ENCODE data around the gene TTLL5.

The TTLL5 gene

DNA sequence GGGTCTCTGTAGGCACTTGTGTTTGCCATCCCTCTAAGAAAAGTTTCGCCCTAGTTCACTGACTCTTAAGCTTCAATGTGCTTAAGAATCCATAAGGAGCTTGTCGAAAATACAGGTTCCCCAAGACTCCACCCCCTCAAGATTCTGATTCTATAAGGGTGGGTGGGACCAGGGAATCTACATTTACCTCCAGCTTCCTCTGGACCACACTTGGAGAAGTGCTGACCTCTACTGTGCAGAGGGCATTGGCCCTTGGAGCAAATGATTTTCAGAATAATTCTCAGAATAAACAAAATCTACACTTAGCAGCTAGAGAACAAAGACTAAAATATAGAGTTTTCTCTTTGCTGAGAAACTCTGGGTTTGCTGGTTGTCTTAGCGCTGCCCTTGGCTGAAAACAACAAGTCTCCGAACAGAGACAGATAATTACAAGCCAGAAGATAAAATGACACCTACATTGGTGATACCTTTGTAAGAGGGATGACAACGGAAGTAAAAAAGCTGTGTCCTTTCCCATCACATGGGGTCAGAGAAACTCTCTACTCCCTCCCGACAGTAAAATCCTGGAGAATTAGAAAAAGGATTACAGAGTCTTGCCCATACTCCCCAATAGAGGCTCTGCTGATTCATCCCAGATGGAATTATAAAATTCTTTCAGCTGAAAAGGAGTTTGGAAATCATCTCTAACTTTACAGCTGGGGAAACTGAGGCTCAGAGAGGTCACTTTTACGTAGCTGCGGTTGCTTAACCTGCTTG lies 316.0 kb downstream of the TTLL5 start:
- H3K27ac ChIP-seq, result no peak overlapping the region
- DNase-seq (ENCODE audit: low read depth, low spot score), result no peak

DNA sequence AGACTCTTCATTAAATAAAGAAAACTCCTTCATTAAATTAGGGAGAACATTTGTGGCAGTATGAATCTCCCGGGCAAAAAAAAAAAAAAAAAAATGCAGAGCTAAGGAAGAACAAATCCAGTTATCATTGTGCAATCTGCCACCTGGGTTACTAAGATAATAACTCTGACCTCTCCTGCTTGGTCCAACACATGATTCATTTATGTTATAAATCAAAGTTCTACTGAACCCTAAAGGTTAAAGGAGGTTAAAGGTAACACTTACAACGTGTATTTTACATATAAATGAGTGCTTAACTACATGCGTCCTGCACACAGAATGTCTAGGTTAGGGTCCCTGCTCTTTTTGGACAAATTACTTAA lies 316.5 kb downstream of the TTLL5 start:
- H3K27ac ChIP-seq, result no peak overlapping the region

DNA sequence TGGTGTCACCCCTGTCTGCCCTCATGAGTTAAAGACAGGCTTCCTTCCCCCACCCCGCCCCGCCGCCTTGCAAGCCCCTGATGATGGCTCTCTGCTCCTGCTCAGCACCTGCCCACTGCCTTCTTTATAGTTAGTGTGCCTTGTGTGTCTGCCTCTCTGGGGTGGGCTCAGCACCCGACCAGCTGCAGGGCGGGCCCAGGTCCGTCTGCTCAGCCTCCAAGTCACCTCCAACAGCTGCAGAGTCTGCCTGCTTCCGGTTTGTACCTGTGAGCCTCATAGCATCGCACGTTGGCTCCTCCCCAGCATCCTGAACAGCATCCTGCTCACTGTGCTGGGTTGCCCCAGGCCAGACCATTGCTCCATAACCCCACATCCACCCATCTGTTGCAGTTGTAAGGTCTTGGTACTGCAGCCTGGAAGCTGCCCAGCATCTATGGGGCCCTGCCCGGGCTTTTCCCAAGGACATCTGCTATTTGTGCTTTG lies 317.2 kb downstream of the TTLL5 start:
- no peak overlapping the region for H3K27ac ChIP-seq
- no peak for DNase-seq (ENCODE audit: low read depth, low spot score)

More for the DNA sequence above, 316.5 kb downstream of the TTLL5 start:
- DNase-seq (ENCODE audit: low read depth, low spot score), result no peak

DNA sequence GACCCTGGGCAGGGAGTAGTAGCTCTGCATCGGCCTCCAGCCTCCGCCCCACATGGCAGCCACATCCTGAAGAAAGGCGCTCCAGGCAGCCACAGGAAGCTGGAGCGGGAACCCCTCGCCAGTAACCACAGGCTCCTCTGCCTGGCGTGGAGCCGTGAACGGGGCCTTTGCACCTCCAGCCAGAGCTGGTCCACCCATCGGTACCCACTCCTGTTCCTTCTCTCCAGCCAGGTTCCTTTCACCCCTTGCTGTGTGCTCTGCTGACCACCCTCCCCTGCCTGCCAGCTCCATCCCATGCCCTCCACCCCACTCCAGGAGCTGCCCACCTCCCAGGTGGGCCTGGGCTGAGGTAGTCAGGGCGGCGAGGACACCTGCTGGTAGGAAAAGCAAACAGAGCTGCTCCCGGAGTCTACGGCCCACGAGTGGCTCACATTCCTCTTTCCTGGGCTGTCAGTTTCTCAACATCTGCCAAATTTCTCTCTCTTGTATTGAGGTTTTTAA lies 318.1 kb downstream of the TTLL5 start:
- DNase-seq (ENCODE audit: low read depth, low spot score), result no peak
- no peak overlapping the region for H3K27ac ChIP-seq

DNA sequence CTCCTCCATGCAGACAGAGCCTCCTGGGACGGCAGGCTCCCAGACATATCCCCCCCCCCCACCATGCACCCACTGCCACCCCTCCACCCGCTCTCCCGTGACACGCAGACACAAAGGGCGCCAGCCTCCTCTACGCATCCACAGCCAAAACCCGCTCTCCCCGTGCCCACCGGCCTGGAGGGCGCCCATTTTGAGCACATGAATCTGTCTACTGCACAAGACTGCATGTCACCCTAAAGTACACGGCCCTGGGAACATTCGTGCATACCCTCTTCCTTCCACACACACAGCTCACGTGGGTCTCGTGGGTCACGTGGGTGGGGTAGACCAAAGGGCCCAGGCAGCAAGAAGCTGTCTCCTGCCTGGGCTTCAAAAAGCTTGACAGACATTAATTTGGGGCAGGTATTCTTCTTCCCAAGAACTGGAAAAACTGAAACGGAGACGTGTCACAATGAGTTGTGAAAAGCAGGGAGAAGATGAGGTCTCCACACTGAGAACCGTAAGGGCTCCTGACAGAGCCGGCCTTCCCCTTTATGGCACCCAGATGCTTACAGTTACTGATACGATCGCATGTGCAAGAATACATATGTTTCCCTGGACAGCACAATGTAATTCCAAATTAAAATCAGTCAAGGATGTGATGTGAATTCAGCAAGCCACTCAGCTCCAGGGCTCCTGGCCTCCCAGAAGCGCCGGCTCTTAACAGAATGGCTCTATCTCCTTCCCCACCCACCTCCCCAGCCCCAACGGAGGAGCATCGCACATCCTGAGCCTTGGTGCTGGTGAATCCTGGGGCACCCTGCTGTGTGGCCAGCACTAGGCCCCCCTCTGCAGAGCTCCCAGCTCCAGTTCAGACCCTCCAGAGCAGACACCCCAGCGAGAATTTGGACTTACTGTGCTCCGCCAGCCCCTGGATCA lies 318.9 kb downstream of the TTLL5 start:
- no peak overlapping the region for H3K27ac ChIP-seq
- no peak for DNase-seq (ENCODE audit: low read depth, low spot score)

DNA sequence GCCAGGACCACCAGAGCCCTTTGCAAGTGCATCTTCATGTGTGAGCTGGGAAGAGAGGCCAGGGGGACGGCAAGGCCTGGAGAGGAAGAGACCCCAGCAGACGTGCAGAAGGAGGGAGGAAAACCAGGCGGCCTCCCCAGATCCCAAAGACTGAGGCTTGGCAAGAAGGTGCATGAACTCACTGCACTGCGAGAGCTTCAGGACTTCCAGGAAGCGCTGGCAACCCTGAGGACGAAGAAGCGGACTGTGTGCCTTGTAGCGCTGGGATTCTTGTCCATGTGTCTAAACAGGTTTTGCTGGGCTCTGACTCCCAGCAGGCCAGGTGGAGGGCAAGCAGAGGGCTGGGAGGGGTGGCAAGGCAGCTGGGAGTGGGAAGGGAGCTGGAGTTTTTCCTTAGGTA lies 319.8 kb downstream of the TTLL5 start:
- no peak overlapping the region for H3K27ac ChIP-seq

DNA sequence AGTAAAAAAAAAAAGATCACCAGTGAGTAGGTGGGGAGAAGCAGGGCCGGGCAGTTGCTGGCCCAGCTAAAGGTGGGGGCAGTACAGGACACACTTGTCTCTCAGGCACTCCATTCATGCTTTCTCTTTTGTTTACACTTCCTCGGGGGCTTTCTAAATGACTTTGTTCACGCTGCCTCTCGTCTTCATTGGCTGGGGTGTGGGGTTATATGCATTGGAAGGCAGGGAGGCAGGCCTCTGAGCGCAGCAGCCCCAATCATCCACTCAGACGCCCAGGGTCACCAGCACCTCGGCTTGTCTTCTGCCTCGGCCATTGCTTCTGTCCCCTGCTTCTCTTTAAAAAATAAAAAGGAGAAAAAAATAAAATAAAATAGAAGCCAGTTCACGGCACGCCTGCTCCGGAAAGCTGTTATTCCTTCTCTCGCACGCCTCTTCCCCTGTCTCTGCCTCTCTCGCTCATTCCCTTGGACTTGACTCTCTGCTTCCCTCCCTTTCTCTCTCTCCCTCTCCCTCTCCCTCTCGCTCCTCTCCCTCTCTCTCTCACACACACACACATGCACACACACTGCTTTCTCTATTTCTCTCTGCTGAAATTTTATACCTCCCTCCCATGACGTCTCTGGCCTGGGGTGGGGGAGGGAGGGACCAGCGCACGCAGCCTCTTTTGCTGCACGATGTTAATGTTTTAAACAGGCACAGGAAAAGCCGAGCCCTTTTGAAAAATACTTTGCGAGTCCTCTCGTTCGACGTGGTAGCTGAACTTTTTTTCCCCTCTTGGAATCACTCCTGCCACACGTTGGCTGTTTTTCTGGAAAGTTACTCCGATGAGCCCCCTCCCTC lies 320.6 kb downstream of the TTLL5 start, which contains the start of gene TGFB3:
TSS of gene TGFB3 (minus strand) at position 570 of the 840 bp plus-strand sequence. CDS start 1,102 bp downstream, outside the sequence.
- H3K27ac ChIP-seq, result no peak within 1 kb of the TSS
- DNase-seq (ENCODE audit: low read depth, low spot score), result peak; percentile 37

More for the DNA sequence above, 319.8 kb downstream of the TTLL5 start:
- no peak for DNase-seq (ENCODE audit: low read depth, low spot score)

DNA sequence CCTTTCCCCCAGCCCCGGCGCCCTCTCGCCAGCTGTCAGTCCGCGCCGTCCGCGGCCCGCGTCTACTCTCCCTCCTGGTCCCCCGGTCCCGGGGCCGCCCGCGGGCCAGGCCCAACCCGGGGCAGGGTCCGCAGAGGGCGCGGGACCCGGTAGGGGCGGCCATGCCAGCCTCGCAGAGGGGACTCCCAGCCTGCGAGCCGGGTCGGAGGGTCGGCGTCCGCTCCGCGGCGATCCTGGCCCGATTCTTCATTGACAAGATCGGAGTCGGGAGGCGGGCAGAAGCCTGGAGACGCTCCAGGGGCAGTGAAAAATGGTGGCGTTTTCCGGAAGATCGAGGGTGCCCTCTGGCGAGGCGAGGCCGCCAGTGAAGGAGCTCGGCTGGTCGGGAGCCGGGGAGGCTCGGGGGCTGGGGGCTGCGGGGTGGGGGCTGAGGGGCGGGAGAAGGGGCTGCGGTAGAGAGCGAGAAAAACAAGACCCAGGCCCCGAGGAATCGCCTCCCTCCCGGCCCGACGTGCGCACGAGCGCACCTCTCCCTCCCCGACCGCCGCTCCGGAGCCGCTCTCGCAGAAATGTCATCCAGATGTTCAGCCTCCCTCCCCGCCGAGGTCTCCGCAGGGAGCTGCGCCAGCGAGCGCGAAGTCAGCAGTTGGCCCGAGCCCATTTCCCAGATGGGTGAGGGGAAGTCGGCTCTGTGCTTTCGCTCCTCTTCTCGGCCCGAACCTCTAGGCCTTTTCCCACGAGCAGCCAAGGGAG lies 321.4 kb downstream of the TTLL5 start:
- no peak for DNase-seq (ENCODE audit: low read depth, low spot score)
- no peak overlapping the region for H3K27ac ChIP-seq

DNA sequence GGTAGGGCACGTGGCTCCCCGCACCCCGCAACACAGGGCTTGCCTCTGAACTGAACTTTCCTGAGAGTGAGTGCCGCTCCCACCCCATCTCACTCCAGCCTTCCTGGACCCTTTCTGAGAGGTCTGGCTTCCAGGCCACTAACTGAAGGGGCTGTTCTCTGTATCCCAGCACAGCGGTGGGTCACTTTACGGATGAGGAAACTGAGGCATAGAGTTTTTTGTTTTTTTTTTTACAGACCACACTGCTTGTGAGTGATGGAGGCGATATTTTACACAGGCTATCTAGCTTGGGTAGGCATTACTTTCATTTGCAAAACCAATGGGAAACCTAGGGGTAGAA lies 321.9 kb downstream of the TTLL5 start:
- DNase-seq (ENCODE audit: low read depth, low spot score), result no peak
- no peak overlapping the region for H3K27ac ChIP-seq

DNA sequence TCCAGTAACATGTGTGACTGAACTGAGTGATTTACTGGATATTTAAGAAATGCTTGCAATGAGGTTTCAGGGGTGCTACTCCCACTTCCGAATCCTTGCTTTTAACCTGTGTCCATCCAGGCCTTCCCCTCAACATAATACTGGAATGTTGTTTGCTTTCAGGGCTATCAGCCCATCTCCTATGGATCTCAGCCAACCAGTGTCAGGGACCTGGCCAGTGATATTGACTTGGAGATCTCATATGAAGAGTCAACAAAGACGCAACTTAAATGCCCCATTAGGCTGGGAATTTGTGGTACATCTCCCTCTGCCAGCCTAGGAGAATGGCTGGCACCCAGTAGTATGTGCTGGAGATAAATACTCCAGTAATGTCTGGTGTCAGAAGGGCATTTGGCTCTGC lies 323.6 kb downstream of the TTLL5 start:
- DNase-seq (ENCODE audit: low read depth, low spot score), result no peak
- H3K27ac ChIP-seq, result no peak overlapping the region

DNA sequence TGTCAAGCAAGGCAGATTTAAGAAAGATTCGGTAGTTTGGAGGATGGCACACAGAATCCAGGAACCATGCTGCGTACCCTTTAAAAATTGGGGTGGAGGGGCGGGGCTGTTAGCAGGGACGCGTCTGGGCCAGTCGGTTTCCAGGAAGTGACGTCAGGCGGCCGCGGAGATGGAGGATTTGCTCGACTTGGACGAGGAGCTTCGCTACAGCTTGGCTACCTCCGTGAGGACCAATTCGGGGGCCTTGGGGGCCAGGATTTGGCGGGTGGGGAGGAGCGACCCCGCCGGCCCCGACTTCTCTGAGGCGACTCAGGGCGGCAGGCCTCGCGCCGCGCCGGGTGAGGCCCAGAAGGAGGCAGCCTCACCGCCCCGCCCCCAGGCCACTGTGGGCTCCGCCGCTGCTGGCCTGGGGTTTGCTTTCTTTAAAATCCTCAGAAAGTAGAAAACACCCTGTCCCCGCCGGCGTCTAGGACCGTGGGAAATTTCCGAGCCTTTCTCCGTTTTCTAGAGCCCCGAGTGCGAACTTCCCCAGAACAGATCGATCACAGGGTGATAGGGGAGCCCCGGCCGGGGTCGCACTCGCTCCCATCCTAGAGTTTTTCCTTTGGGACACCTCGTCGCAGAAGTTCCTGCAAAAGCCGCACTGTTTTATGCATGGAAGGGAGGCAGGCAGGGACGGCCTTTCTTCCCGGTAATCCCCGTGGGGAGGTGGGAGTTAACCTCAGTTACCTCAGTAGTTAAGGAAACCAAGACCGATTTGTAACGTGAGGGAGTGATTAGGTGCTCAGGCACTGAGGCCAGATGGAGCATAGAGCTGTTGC lies 324.8 kb downstream of the TTLL5 start, which contains the start of gene IFT43:
TSS of gene IFT43 (plus strand) at position 146 of the 821 bp plus-strand sequence. CDS start at position 170, 24 bp downstream.
- no peak for DNase-seq (ENCODE audit: low read depth, low spot score)

DNA sequence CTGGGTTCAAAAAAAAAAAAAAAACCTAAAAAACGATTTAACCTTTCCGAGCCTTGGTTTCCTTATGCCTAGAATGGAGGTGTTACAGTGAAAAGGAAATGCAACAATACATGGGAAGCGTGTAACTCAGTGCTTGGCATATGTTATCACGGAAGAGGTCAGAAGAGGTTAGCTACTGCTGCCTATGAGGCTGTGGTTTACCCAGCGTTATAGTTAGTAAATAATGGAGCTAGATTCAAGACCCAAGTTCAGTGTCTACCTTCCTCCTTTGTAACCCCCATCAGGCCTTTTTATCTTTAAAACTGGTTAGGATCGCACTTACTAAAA lies 325.4 kb downstream of the TTLL5 start:
- DNase-seq (ENCODE audit: low read depth, low spot score), result no peak
- peak overlapping the region; percentile 37 for H3K27ac ChIP-seq

More for the DNA sequence above, 324.8 kb downstream of the TTLL5 start, which contains the start of gene IFT43:
- peak within 1 kb of the TSS; percentile 37 for H3K27ac ChIP-seq

DNA sequence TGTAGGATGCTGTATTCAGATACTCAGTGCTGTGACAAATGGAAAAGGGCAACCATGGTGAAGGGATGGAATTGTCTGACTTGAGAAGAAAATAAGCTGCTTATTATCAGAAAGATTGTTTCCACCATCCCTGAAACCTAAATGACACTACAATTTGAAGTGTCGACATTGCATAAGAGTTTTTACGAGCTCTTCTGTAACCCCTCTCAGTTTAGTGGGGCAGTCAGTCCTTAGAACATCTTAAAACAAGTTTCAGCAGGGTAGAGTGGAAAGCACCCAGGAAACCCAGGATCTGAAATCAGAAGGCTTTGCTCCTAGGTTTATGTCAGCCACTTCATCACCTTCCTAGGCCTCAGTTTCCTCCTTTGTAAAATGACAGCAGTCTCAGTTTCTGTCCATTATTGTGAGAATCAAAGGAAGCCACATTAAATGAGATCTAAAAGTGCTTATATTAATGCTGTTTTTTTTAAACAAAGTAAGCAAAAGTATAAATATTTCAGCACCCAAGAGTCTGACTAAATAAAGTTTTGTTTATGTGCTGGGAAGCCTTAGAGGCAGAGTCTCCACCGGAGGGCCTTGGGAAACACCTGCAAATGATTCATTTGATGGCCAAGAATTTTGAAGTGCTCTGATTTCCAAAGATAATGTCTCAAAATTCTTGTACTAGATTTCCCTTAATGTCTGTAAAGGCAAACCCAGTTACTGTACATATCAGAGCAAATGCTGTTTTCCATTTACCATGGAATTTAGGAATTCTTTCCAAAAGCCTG lies 326.3 kb downstream of the TTLL5 start:
- no peak overlapping the region for H3K27ac ChIP-seq
- DNase-seq (ENCODE audit: low read depth, low spot score), result no peak

DNA sequence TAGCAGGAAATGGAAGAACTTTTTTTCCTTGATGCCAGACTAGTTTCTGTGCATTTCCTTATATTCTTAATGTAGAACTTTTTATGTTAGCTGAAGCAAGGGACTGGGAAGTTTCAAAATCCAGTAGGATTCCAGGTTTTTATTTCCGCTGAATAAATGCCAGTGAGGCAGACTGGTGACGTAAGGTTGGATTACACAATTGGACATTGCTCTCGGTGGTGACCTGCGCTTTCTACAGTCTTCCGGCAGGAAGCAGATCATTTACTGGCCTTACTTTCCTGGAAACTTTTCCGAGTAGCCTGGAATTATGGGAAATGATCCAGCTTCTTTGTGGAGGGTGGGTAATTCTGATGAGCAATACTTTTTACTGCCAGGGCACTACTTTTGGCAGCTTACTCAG lies 328.1 kb downstream of the TTLL5 start:
- DNase-seq (ENCODE audit: low read depth, low spot score), result no peak

DNA sequence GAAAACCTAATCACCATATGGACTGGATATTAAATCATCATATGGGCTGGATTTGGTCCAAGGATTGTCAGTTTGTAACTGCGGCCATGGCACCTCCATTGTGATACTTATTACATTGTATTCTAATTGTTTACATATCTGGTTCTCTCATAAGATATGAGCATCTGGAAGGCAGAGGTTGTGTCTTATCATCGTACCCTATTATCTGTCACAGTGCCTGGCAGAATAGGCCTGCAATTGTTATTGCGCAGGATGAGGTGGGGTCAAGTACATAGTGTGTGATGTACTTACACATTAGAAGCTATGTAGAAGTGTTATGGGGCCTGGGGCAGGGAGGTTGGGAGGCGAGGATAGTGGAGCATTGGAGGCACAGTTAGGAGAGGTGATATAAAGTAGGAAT lies 329.3 kb downstream of the TTLL5 start:
- no peak for DNase-seq (ENCODE audit: low read depth, low spot score)
- no peak overlapping the region for H3K27ac ChIP-seq

More for the DNA sequence above, 328.1 kb downstream of the TTLL5 start:
- H3K27ac ChIP-seq, result no peak overlapping the region

DNA sequence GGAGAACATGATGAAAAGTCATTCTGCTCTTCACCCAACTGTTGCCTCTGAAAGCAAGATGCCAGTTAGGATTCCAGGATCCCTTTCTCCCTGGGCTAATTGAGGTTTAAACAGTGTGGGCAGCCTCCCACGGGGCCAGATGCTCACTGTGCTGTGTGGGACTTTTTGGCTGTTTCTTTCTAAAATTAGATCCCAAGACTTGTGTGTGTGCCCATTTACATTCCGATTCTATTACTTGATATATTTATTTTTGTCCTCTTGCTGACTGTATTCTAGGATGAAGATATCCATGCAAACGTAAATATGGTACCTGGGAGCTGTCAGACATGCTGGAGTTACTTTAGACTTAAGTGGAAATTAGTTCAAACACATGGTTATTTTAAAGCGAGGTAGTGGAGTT lies 330.7 kb downstream of the TTLL5 start:
- DNase-seq (ENCODE audit: low read depth, low spot score), result no peak

DNA sequence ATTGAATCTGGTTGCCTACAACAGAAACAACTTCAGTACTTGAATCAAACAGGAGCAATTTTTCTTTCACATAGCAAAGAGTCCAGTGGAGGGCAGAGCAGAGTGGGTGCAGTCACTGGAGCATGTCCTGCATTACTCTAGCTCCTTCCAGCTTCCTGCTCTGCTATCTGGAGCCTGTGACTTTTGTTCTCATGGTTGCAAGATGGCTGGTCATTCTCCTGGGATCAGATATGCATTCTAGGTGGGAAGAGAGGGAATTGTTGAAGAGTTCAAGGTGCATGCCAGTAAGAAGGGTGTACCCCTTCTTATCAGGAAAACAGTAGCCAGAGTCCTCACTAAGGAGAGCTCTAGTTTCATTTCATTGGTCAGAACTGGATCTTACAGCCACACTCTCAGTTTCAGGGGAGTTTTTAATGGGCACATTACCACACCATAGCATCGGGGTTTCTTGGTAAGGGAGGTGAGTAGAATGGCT lies 332.6 kb downstream of the TTLL5 start:
- no peak for DNase-seq (ENCODE audit: low read depth, low spot score)

More for the DNA sequence above, 330.7 kb downstream of the TTLL5 start:
- no peak overlapping the region for H3K27ac ChIP-seq

More for the DNA sequence above, 332.6 kb downstream of the TTLL5 start:
- H3K27ac ChIP-seq, result no peak overlapping the region
